Gastrocnemius medialis (tissue), 4 donors: ENCODE data around the gene OR6M1.

ENCODE experiments used
- CTCF ChIP-seq, 5 experiments: fragments of 450-650 bp in 3 of 5; fragments of 200-600 bp in 2 of 5; sonication (generic) in 2 of 5; IDR thresholded peaks in 4 of 5; conservative IDR thresholded peaks in 1 of 5; 1 replicate in 4 of 5; 2 replicates in 1 of 5; pipeline ENCODE4 v1.5.1; 2016 to 2019; ENCODE audit warnings: antibody characterized with exemption in 5 of 5, mild to moderate bottlenecking in 3 of 5, moderate library complexity in 3 of 5
- POLR2A ChIP-seq, 2 donors: fragments of 450-650 bp; IDR thresholded peaks; one replicate each; pipeline ENCODE4 v1.6.1; 2017; ENCODE audit warnings: antibody characterized with exemption in 2 of 2, mild to moderate bottlenecking in 2 of 2, moderate library complexity in 2 of 2

GRCh38 chr11:123760894-123761293, 45.3 kb downstream of the OR6M1 start:
- TF ChIP-seq CTCF (IDR thresholded peaks at IDR 0.05 in 4 of 5, conservative IDR thresholded peaks at IDR 0.05 in 1 of 5) (no peak), POLR2A (IDR thresholded peaks at IDR 0.05) (no peak)
